Liver (tissue), 9 donors: ENCODE results near the gene GEMIN5. TPM values are rescaled to one million over a fixed set of nuclear protein-coding genes. Genes with fewer than 3 reads are reported as not detected.

Experiments used
- DNase-seq: peaks from one replicate; pipeline ENCODE4 v3.0.0-alpha.2; 2017; ENCODE audit warnings: low spot score
- H3K27ac ChIP-seq, 2 donors: one replicate each; pipeline ENCODE4 v1.7.0; 2013; ENCODE audit warnings: inconsistent platforms in 2 of 2, low read length in 2 of 2, control low read depth in 1 of 2, low read depth in 1 of 2, mild to moderate bottlenecking in 1 of 2
- H3K27me3 ChIP-seq, 4 donors: one replicate each; pipeline versions ENCODE4 v1.6.1 to v1.7.0; 2013; ENCODE audit warnings: low read length in 3 of 4, inconsistent platforms in 1 of 4, mild to moderate bottlenecking in 1 of 4, moderate library complexity in 1 of 4; ENCODE audit not compliant: control insufficient read depth in 4 of 4, insufficient read depth in 4 of 4
- H3K36me3 ChIP-seq, 4 donors: one replicate each; pipeline versions ENCODE4 v1.6.1 to v1.7.0; 2013; ENCODE audit warnings: low read length in 3 of 4, mild to moderate bottlenecking in 3 of 4, low read depth in 1 of 4, moderate library complexity in 1 of 4; ENCODE audit not compliant: control insufficient read depth in 4 of 4, insufficient read depth in 3 of 4
- H3K4me1 ChIP-seq, 4 donors: one replicate each; pipeline versions ENCODE4 v1.6.1 to v1.7.0; 2013; ENCODE audit warnings: low read length in 3 of 4, mild to moderate bottlenecking in 3 of 4, moderate library complexity in 1 of 4; ENCODE audit not compliant: control insufficient read depth in 4 of 4, insufficient read depth in 4 of 4
- H3K4me3 ChIP-seq, 3 donors: one replicate each; pipeline versions ENCODE4 v1.6.1 to v1.7.0; 2013; ENCODE audit warnings: low read length in 3 of 3, control low read depth in 1 of 3, low read depth in 1 of 3, mild to moderate bottlenecking in 1 of 3
- H3K9ac ChIP-seq, 2 donors: one replicate each; pipeline ENCODE4 v1.7.0; 2013; ENCODE audit warnings: low read length in 2 of 2, mild to moderate bottlenecking in 2 of 2, moderate library complexity in 2 of 2, control low read depth in 1 of 2, low read depth in 1 of 2
- H3K9me3 ChIP-seq, 4 donors: one replicate each; pipeline versions ENCODE4 v1.6.1 to v1.7.0; 2013; ENCODE audit warnings: low read length in 3 of 4; ENCODE audit not compliant: control insufficient read depth in 4 of 4
- EGR1 ChIP-seq, 2 donors: IDR thresholded peaks; 2 replicates each; pipeline ENCODE4 v1.6.1; 2016 to 2018; ENCODE audit warnings: antibody characterized with exemption in 2 of 2, low read depth in 2 of 2
- FOXA1 ChIP-seq: IDR thresholded peaks from 2 replicates; pipeline ENCODE4 v1.6.1; 2016; ENCODE audit warnings: antibody characterized with exemption
- HNF4A ChIP-seq, 2 donors: conservative IDR thresholded peaks; 2 replicates each; pipeline ENCODE4 v1.6.1; 2016; ENCODE audit warnings: antibody characterized with exemption in 2 of 2, mild to moderate bottlenecking in 2 of 2
- HNF4G ChIP-seq: IDR thresholded peaks from 2 replicates; pipeline ENCODE4 v1.6.1; 2016; ENCODE audit warnings: antibody characterized with exemption
- RAD21 ChIP-seq, 2 donors: IDR thresholded peaks; 2 replicates each; pipeline ENCODE4 v1.6.1; 2016; ENCODE audit warnings: antibody characterized with exemption in 2 of 2, mild to moderate bottlenecking in 2 of 2
- TAF1 ChIP-seq: conservative IDR thresholded peaks from 2 replicates; pipeline ENCODE4 v1.6.1; 2016; ENCODE audit warnings: antibody characterized with exemption, mild to moderate bottlenecking
- YY1 ChIP-seq: IDR thresholded peaks from 2 replicates; pipeline ENCODE4 v1.6.1; 2016; ENCODE audit warnings: antibody characterized with exemption, mild to moderate bottlenecking
- WGBS: extraction: QIAGEN DNeasy Blood & Tissue Kit; methylation state at CpG from one replicate; pipeline ENCODE4 v1.1.7; 2013; 5-methylcytosine and 5-hydroxymethylcytosine counted together
- polyA plus RNA-seq, 2 donors: library from polyadenylated mRNA; stranded (reverse) in 1 of 2; unstranded in 1 of 2; fragments of 200-250 nt in 1 of 2; fragments of >200 nt in 1 of 2; fragmentation: Nextera tagmentation in 1 of 2; extraction: Ambion mirVana in 1 of 2; gene quantifications; one replicate each; pipeline versions ENCODE4 v1.2.1 to v1.2.3, GENCODE V29; 2013 to 2015
- total RNA-seq, 2 donors: library from RNA; depleted of rRNA; stranded (reverse); fragments of >200 nt; gene quantifications; one replicate each; pipeline ENCODE4 v1.2.3, GENCODE V29; 2014
- TF ChIP-seq, protein P1 (sequence below): IDR thresholded peaks from 2 replicates; pipeline ENCODE4 v1.6.1; 2016; ENCODE audit warnings: antibody characterized with exemption
- TF ChIP-seq, protein P2 (sequence below): fragments of 150-350 bp; IDR thresholded peaks from 2 replicates; pipeline ENCODE4 v1.5.1; 2017; ENCODE audit warnings: improper control_type of control experiment, low read depth, low read length; ENCODE audit not compliant: missing input control
- TF ChIP-seq, protein P3 (sequence below): IDR thresholded peaks from 2 replicates; pipeline ENCODE4 v1.6.1; 2016; ENCODE audit warnings: antibody characterized with exemption, mild to moderate bottlenecking
- TF ChIP-seq, protein P4 (sequence below): IDR thresholded peaks from 2 replicates; pipeline ENCODE4 v1.6.1; 2016; ENCODE audit warnings: antibody characterized with exemption
- donor health status: healthy.
- donor health status: healthy.
- donor health status: healthy.
- donor health status: healthy.
- donor health status: healthy.

Gene GEMIN5
- total and polyA plus RNA-seq, 4 donors: 3.0 to 10.3 (median 6.2) TPM

DNA sequence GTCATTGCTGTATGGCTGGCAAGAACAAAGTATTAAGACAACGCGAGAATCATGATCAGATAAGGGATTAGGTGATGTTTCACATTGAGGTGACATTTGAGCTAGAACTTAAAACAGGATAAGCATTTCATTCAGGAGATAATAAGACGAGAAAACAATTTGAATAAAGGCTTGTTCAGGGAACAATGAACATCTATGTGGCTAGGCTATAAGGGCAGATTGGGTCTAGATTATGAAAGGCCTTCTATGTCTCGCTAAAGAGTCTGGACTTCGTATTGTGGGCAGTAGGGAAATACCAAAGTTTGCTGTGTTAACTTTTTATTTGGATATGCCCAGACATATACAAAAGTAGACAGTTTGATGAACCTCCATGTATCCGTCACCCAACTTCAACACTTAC, 9.8 kb upstream of the GEMIN5 start:
- Histone ChIP-seq H3K27ac (no peak overlapping the region), H3K9ac (no peak overlapping the region), H3K9me3 (no peaks in the 10 kb centered on the region), H3K36me3 (peaks cover 0 to 4% (median 0%) of the 10 kb centered on the region in 4 donors), H3K27me3 (no peaks in the 10 kb centered on the region), H3K4me3 (no peak overlapping the region), H3K4me1 (peaks cover 0 to 4% (median 3%) of the 10 kb centered on the region in 4 donors)
- WGBS: 90% methylated on average over 6 of the region's 6 CpGs
- no peak for DNase-seq
- no peak for TF ChIP-seq YY1
- TF ChIP-seq, protein P1, sequence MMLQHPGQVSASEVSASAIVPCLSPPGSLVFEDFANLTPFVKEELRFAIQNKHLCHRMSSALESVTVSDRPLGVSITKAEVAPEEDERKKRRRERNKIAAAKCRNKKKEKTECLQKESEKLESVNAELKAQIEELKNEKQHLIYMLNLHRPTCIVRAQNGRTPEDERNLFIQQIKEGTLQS: no peak

DNA sequence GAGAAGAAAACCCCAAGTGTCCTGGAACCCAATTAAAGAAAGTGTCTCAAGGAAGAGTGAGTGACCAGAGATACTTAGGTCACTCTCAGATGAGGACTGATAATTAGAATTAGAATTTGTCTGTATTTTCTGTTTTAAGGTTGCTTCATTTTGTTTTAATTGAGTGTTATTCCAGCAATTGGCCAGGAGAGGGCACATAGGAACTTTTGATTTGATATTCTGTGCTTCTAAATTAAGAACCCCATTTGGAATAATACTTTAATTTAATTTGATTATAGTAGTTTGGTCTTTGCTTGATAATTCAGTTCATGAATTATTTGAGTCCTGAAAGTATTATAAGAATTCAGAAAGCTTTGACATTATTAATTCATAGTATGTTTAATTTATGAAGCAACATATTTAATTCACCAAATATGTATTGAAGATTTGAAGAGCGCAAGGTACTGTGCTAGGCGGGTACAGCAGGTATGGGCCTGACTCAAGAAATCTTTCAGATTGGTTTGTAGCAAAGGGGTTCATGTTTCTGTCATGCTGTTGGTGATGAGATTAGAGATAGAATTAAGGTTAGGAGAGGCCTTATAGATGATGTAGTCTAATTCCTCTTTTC, 7.8 kb upstream of the GEMIN5 start:
- Histone ChIP-seq H3K9me3 (no peaks in the 10 kb centered on the region), H3K4me3 (no peak overlapping the region), H3K27ac (no peak overlapping the region), H3K27me3 (no peaks in the 10 kb centered on the region), H3K36me3 (peaks cover 0 to 2% (median 0%) of the 10 kb centered on the region in 4 donors), H3K9ac (peak overlapping the region in 1 of 2 donors; percentile 10), H3K4me1 (peaks cover 3 to 19% (median 14%) of the 10 kb centered on the region in 4 donors)
- no peak for DNase-seq
- peak; percentile 58 to 63 for TF ChIP-seq RAD21 (IDR thresholded peaks at IDR 0.05)
- TF ChIP-seq, protein P2, sequence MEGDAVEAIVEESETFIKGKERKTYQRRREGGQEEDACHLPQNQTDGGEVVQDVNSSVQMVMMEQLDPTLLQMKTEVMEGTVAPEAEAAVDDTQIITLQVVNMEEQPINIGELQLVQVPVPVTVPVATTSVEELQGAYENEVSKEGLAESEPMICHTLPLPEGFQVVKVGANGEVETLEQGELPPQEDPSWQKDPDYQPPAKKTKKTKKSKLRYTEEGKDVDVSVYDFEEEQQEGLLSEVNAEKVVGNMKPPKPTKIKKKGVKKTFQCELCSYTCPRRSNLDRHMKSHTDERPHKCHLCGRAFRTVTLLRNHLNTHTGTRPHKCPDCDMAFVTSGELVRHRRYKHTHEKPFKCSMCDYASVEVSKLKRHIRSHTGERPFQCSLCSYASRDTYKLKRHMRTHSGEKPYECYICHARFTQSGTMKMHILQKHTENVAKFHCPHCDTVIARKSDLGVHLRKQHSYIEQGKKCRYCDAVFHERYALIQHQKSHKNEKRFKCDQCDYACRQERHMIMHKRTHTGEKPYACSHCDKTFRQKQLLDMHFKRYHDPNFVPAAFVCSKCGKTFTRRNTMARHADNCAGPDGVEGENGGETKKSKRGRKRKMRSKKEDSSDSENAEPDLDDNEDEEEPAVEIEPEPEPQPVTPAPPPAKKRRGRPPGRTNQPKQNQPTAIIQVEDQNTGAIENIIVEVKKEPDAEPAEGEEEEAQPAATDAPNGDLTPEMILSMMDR: peak; percentile 48
- no peak for TF ChIP-seq HNF4G
- TF ChIP-seq, protein P3, sequence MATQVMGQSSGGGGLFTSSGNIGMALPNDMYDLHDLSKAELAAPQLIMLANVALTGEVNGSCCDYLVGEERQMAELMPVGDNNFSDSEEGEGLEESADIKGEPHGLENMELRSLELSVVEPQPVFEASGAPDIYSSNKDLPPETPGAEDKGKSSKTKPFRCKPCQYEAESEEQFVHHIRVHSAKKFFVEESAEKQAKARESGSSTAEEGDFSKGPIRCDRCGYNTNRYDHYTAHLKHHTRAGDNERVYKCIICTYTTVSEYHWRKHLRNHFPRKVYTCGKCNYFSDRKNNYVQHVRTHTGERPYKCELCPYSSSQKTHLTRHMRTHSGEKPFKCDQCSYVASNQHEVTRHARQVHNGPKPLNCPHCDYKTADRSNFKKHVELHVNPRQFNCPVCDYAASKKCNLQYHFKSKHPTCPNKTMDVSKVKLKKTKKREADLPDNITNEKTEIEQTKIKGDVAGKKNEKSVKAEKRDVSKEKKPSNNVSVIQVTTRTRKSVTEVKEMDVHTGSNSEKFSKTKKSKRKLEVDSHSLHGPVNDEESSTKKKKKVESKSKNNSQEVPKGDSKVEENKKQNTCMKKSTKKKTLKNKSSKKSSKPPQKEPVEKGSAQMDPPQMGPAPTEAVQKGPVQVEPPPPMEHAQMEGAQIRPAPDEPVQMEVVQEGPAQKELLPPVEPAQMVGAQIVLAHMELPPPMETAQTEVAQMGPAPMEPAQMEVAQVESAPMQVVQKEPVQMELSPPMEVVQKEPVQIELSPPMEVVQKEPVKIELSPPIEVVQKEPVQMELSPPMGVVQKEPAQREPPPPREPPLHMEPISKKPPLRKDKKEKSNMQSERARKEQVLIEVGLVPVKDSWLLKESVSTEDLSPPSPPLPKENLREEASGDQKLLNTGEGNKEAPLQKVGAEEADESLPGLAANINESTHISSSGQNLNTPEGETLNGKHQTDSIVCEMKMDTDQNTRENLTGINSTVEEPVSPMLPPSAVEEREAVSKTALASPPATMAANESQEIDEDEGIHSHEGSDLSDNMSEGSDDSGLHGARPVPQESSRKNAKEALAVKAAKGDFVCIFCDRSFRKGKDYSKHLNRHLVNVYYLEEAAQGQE: no peak
- WGBS: 96% methylated on average over 2 of the region's 2 CpGs

DNA sequence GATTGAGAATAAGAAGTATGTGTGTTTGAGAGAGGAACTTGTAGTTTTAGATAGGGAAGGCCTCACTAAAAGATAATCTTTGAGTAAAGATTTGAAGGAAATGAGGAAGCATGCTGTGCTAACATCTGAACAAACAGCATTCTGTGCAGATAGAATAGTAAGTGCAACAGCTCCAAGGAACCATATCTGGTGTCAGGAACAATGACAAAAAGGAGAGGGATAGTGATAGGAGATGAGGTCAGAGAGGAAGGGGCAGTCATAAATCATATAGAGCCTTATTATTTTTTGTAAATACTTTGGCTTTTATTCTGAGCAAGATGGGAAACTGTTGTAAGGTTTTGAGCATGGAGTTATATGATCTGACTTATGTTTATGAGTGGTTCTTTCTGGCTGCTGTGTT, 6.7 kb upstream of the GEMIN5 start:
- Histone ChIP-seq H3K9ac (no peak overlapping the region), H3K4me3 (no peak overlapping the region), H3K4me1 (peaks cover 3 to 23% (median 17%) of the 10 kb centered on the region in 4 donors), H3K36me3 (no peaks in the 10 kb centered on the region), H3K27ac (no peak overlapping the region), H3K9me3 (no peaks in the 10 kb centered on the region), H3K27me3 (no peaks in the 10 kb centered on the region)
- TF ChIP-seq HNF4A (conservative IDR thresholded peaks at IDR 0.05) (no peak), EGR1 (IDR thresholded peaks at IDR 0.05; ENCODE audit: low read depth in 2 of 2) (no peak), YY1 (no peak), TAF1 (no peak), FOXA1 (no peak), HNF4G (no peak)
- TF ChIP-seq, protein P4, sequence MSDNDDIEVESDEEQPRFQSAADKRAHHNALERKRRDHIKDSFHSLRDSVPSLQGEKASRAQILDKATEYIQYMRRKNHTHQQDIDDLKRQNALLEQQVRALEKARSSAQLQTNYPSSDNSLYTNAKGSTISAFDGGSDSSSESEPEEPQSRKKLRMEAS: no peak
- no peak for DNase-seq
